ENCODE results near the gene MYBL2. TPM values are rescaled to one million over a fixed set of nuclear protein-coding genes. Genes with fewer than 3 reads are reported as not detected.
A peak's percentile ranks its signal among the peaks of the same experiment; 100 is the strongest.
"Not testable (repeated sequence)": the region's sequence is repeated elsewhere in the genome, so short reads cannot be mapped to it uniquely, and the experiment has no call there.

Gene MYBL2
- total RNA-seq: not detected

DNA sequence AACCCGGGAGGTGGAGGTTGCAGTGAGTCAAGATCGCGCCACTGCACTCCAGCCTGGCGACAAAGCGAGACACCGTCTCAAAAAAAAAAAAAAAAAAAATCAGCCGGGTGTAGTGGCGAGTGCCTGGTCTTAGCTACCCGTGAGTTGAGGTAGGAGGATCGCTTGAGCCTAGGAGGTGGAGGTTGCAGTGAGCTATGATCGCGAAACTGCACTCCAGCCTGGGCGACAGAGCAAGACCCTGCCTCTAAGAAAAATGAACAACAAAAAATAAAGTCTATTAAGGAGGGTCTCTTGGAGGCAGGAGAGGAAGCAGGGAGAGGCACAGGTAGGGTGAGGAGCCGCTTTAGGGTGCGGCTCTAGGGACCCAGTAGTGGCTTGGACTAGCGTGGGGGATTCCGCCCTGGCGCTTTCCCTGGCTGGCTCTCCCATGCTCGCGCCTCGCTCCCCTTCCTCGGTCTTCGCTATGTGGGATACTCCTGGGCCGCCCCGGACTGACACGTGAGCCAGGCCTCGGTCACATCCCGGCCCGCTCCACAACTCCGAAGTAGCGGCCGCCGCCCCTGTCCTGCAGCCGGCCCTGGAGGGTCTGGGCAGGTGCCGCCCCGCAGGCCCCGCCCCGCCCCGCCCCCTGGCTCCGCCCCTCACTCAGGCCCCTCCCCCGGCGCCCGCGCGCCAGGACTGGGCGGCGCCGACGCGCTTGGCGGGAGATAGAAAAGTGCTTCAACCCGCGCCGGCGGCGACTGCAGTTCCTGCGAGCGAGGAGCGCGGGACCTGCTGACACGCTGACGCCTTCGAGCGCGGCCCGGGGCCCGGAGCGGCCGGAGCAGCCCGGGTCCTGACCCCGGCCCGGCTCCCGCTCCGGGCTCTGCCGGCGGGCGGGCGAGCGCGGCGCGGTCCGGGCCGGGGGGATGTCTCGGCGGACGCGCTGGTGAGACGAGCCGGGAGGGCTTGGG lies at the start of gene MYBL2:
Gene MYBL2, plus strand, starts transcription at position 739 of the 953 bp plus-strand sequence. Its CDS starts 170 bp downstream, at position 909.
- no peaks in the 10 kb centered on the region for H3K9me3 ChIP-seq
- peak within 1 kb of the TSS in 2 of 4 donors; percentile 37 to 41 for H3K4me3 ChIP-seq
- no peaks in the 10 kb centered on the region for H3K36me3 ChIP-seq
- 27 to 32% methylated on average over 25 to 37 of the region's 90 CpGs for WGBS, 2 donors
- TF ChIP-seq CTCF (IDR thresholded peaks at IDR 0.05) (no peak), POLR2A (IDR thresholded peaks at IDR 0.05) (no peak), EP300 (IDR thresholded peaks at IDR 0.05) (no peak)
- DNase-seq (ENCODE audit: low spot score in 2 of 2): no peak
- H3K27me3 ChIP-seq: peaks cover 0 to 53% of the 10 kb centered on the region in 2 donors
- H3K4me1 ChIP-seq: peaks cover 0 to 15% (median 4%) of the 10 kb centered on the region in 4 donors
- no peak within 1 kb of the TSS for H3K27ac ChIP-seq

- peaks cover 0 to 94% (median 5%) of the 10 kb centered on the region in 3 donors for H3K36me3 ChIP-seq
- H3K4me3 ChIP-seq: no peak overlapping the region
- no peak for DNase-seq (ENCODE audit: low spot score in 2 of 2)
- TF ChIP-seq POLR2A (IDR thresholded peaks at IDR 0.05) (no peak), CTCF (IDR thresholded peaks at IDR 0.05) (no peak), EP300 (IDR thresholded peaks at IDR 0.05) (no peak)
- H3K27ac ChIP-seq: no peak overlapping the region
- no peaks in the 10 kb centered on the region for H3K9me3 ChIP-seq
- no peaks in the 10 kb centered on the region for H3K27me3 ChIP-seq
- H3K4me1 ChIP-seq: no peaks in the 10 kb centered on the region
- 95 to 96% methylated on average over 8 of the region's 8 CpGs for WGBS, 2 donors
These were observed 35.3 kb upstream of the MYBL2 start for GRCh38 chr20:43631598-43631997.

DNA sequence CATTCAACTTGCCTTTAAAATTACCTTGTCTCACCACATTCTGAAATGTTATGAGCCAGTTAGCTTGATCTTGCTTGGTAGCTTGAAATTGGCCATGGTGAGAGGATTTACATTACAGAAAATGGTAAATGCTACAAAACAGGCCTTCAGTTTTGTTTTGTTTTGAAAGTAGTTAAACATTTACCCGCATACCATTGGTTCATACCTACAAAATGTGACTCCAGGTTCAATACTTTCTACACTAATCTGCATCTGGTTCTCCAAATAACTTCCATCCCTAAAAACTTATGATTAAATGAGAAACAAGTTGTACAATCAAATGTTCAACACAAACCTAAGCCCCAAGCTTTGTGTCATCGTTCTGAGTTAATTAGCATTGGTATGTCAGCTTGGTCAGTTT lies 30.5 kb upstream of the MYBL2 start:
- Histone ChIP-seq H3K4me3 (no peak overlapping the region), H3K4me1 (no peaks in the 10 kb centered on the region), H3K27me3 (no peaks in the 10 kb centered on the region), H3K9me3 (no peaks in the 10 kb centered on the region), H3K36me3 (peaks cover 0 to 97% (median 0%) of the 10 kb centered on the region in 3 donors), H3K27ac (no peak overlapping the region)
- WGBS, 2 donors: 93 to 97% methylated on average over 2 of the region's 2 CpGs
- TF ChIP-seq POLR2A (IDR thresholded peaks at IDR 0.05) (no peak), EP300 (IDR thresholded peaks at IDR 0.05) (no peak), CTCF (IDR thresholded peaks at IDR 0.05) (no peak)
- DNase-seq (ENCODE audit: low spot score in 2 of 2): no peak

GRCh38 chr20:43642548-43642947 lies 24.4 kb upstream of the MYBL2 start:
- Histone ChIP-seq H3K27me3 (no peaks in the 10 kb centered on the region), H3K4me1 (no peaks in the 10 kb centered on the region), H3K9me3 (no peaks in the 10 kb centered on the region), H3K4me3 (no peak overlapping the region), H3K27ac (no peak overlapping the region), H3K36me3 (peaks cover 0 to 73% (median 0%) of the 10 kb centered on the region in 3 donors)
- no peak for TF ChIP-seq POLR2A (IDR thresholded peaks at IDR 0.05)
- TF ChIP-seq CTCF (IDR thresholded peaks at IDR 0.05): no peak
- TF ChIP-seq EP300 (IDR thresholded peaks at IDR 0.05): no peak
- DNase-seq (ENCODE audit: low spot score in 2 of 2): no peak
- WGBS, 2 donors: 95 to 99% methylated on average over 4 of the region's 4 CpGs

GRCh38 chr20:43650997-43651525 lies 15.9 kb upstream of the MYBL2 start:
- DNase-seq (ENCODE audit: low spot score in 2 of 2): no peak
- Histone ChIP-seq H3K27ac (no peak overlapping the region), H3K27me3 (no peaks in the 10 kb centered on the region), H3K4me3 (no peak overlapping the region), H3K9me3 (no peaks in the 10 kb centered on the region), H3K36me3 (peaks cover 0 to 34% (median 0%) of the 10 kb centered on the region in 3 donors), H3K4me1 (no peaks in the 10 kb centered on the region)
- TF ChIP-seq POLR2A (IDR thresholded peaks at IDR 0.05) (no peak), EP300 (IDR thresholded peaks at IDR 0.05) (no peak), CTCF (IDR thresholded peaks at IDR 0.05) (no peak)
- WGBS, 2 donors: 63 to 93% methylated on average over 2 to 3 of the region's 3 CpGs

DNA sequence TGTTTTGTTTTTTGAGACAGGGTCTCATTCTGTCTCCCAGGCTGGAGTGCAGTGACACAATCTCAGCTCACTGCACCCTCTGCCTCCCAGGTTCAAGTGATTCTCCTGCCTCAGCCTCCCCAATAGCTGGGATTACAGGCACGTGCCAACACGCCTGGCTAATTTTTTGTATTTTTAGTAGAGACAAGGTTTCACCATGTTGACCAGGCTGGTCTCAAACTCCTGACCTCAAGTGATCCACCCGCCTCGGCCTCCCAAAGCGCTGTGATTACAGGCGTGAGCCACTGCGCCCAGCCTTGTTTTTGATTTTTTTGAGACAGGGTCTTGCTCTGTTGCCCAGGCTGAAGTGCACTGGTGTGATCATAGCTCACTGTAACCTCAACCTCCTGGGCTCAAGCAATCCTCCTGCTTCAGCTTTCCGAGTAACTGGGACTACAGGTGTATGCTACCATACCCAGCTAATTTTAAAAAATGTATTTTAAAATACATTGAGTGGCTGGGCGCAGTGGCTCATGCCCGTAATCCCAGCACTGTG lies 15.2 kb upstream of the MYBL2 start:
- not testable (repeated sequence) for H3K4me1 ChIP-seq; H3K27me3 ChIP-seq; DNase-seq (ENCODE audit: low spot score in 2 of 2); H3K9me3 ChIP-seq; H3K27ac ChIP-seq; H3K4me3 ChIP-seq
- peaks cover 0 to 27% (median 0%) of the 10 kb centered on the region in 3 donors for H3K36me3 ChIP-seq
- WGBS, 2 donors: 94 to 98% methylated on average over 10 of the region's 10 CpGs
